ENCODE measurements around the gene NUSAP1.
"Not testable (repeated sequence)": the region's sequence is repeated elsewhere in the genome, so short reads cannot be mapped to it uniquely, and the experiment has no call there.

NUSAP1 gene

GRCh38 chr15:41411441-41411840, 78.8 kb downstream of the NUSAP1 start:
- no peak for DNase-seq (ENCODE audit: low spot score)

GRCh38 chr15:41416128-41416741, 83.6 kb downstream of the NUSAP1 start:
- no peak for DNase-seq (ENCODE audit: low spot score)

GRCh38 chr15:41416742-41417417, 84.2 kb downstream of the NUSAP1 start, which contains the start of gene RTF1:
Gene RTF1, plus strand, starts transcription at chr15:41417095. Its CDS starts 21 bp downstream, at chr15:41417116.
- DNase-seq (ENCODE audit: low spot score) = peak; percentile 90

GRCh38 chr15:41417418-41418195, 84.9 kb downstream of the NUSAP1 start:
- DNase-seq (ENCODE audit: low spot score) = no peak

GRCh38 chr15:41423979-41424659, 91.4 kb downstream of the NUSAP1 start:
- no peak for DNase-seq (ENCODE audit: low spot score)

GRCh38 chr15:41424809-41425208, 92.1 kb downstream of the NUSAP1 start:
- no peak for DNase-seq (ENCODE audit: low spot score)

- DNase-seq (ENCODE audit: low spot score) = not testable (repeated sequence)
Observed at GRCh38 chr15:41425907-41426306, 93.2 kb downstream of the NUSAP1 start.

- DNase-seq (ENCODE audit: low spot score) = no peak
Observed at GRCh38 chr15:41429003-41429890, 96.6 kb downstream of the NUSAP1 start.

Data from SK-N-DZ (cell line).